Activated effector memory CD4-positive, alpha-beta T cell treated with Interleukin-2 at 50 U/mL for 16 hours (primary cell): ENCODE results near the gene SLC38A9.
"Not testable (repeated sequence)": the region's sequence is repeated elsewhere in the genome, so short reads cannot be mapped to it uniquely, and the experiment has no call there.

Experiments used
- DNase-seq: peaks from one replicate; pipeline ENCODE4 v3.0.0-alpha.2; 2020

Gene SLC38A9

DNA sequence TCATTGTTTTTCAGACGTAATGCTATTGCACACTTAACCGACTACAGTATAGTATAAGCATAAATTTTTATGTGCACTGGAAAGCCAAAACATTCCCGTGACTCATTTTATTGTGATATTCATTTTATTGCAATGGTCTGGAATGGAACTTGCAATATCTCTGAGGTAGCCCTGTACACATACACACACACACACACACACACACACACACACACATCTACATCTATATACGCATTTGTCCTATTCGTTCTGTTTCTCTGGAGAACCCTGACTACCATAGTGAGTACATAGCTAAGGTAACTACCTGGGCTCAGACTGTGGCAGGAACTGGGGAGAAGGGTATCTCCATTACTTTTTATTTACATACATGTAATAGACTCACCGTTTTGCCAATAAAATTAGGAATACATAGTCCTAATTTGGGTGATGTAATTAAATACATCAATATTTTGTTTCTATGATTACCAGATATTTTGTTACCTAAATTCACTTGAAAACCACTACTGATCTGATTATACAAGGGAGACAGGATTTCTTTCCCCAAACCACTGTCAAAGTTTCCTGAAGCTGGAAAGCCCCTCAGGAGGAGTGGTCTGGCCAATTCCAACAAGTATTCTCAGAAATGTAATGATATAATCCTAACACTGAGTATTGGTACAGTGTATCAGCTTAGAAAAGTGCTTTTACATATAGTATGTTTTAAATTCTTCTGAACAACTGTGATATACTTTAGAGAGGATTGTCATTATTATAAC, 103.4 kb downstream of the SLC38A9 start:
- no peak for DNase-seq

DNA sequence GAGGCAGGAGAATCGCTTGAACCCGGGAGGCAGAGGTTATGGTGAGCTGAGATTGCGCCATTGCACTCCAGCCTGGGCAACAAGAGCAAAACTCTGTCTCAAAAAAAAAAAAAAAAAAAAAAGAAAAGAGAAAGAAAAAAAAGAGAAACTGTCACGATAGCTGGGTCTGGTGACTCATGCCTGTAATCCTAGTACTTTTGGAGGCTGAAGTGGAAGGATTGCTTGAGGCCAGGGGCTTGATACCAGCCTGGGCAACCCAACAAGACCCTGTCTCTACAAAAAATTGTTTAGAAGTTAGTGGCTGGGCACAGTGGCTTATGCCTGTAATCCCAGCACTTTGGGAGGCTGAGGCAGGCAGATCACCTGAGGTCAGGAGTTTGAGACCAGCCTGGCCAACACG, 104.8 kb downstream of the SLC38A9 start:
- DNase-seq, result not testable (repeated sequence)

- no peak for DNase-seq
These were observed 107.5 kb downstream of the SLC38A9 start for GRCh38 chr5:55604611-55605067.

GRCh38 chr5:55603922-55604321, 108.2 kb downstream of the SLC38A9 start:
- no peak for DNase-seq

- no peak for DNase-seq
These were observed 110.5 kb downstream of the SLC38A9 start for GRCh38 chr5:55601628-55602027.

DNA sequence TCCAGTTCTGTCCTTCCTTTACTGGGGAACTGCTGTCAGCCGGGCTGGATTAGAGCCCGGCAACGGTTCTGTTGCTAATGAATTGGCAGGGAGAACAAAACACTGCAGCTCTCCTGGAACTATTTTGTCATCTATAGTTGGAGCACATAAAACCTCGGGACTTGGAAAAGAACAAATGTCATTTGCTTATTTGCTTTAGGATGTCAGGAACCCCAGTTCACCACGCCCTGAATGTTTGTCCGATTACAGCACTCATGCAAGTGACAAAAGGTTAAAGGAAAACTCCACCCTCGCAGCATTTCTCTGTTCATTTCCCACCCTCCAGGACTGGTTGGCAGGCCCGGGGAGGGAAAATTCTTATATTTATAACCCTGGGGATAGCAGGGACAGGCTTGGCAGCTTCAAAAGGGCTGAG, 110.9 kb downstream of the SLC38A9 start:
- DNase-seq, result no peak

GRCh38 chr5:55600497-55601203, 111.5 kb downstream of the SLC38A9 start:
- DNase-seq, result no peak

DNA sequence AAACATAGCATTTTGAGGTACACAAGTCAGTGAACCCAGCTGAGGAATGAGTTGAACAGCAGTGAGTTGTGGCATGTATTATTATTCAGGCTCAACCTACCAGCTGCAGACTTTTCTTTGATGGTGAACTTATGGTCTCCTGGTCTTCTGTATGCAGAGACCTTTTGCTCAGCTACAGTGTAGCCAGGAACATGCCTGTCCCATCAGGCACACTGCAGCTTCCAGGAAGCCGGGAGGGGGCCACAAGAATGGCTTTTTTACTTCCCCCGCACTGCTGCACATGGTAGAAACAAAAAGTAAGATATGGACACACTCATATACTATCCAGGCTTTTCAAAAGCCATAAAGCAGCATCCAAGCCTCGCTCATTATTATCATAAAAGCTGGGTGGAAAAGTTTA, 112.0 kb downstream of the SLC38A9 start:
- DNase-seq, result no peak

DNA sequence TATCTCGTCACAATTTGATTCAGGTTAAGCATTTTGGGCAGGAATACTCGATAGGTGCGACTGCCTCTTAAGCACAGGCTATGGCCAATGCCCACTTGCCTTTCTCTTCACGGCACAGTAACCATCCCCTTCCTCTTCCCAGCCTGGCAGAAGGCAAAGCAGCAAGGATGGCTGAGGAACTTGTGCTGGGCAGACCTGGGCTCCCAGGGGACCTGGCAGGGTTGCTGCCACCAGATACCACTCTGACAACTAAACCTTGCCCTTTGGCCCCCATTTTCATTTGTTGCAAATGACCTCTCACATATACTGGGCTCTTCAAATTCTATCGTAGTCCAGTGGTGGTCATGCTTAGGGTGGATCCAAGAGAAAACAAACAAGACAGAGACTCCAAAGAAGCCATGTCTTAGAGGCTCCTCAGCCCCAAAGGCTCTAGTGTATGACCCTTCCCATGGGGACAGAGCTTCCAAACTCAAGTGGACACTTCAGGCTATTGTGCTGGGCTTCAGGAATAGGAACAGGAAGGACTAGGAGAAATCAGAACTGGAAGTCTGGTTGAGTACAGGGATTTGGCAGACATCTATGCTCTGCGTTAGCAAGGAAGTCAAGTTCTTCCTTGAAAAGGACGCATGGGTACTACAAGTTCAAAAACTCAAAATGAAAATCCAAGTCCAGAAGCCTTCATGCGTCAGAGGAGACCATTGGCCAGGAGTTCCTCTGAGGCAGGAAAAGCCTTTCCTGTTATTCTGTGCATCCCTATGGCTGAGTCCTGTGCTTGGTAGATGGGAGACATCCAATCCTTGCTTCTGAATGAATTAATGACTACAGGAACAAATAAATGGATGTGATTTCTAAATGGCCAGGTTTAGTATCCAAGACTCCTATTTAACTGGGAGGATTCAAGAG, 112.7 kb downstream of the SLC38A9 start:
- no peak for DNase-seq

- no peak for DNase-seq
These were observed 114.8 kb downstream of the SLC38A9 start for GRCh38 chr5:55597014-55597981.

DNA sequence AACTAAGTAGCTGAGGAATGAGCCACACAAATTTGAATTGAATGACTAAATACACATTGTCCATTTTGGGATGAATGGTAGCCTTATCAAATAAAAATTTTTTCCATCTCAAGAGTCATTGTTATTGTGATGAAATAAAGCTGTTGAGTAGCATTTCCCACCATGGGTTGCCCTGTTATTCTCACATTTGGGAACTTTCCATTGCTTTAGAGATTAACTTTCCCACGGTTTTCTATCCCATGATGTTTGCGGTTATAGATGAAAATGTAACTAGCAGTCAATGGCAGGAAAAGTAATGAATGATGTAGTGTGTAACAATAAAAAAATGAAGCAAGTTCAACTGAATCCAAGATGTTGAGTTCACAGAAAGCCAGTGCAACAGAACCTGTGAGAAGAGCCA, 117.5 kb downstream of the SLC38A9 start:
- no peak for DNase-seq

DNA sequence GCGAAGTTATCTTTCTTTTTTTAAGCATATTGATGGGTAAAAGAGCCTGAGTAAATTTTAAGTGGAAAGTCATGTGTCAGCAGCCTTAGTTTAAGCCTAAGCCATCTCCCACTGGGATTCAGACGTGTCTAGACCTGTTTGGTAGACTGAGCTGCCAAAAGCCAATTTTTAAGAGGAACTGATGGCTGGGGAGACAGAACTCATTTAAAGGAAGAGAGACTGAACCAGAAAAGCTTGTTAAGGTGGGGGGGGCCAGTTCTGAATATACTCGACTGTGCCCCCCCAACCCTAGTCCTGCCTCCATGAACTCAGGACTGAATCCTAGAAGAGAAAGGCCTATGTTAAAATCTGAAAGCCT, 119.0 kb downstream of the SLC38A9 start:
- no peak for DNase-seq

GRCh38 chr5:55592388-55593114, 119.6 kb downstream of the SLC38A9 start:
- no peak for DNase-seq

GRCh38 chr5:55591686-55592085, 120.4 kb downstream of the SLC38A9 start:
- DNase-seq, result no peak

DNA sequence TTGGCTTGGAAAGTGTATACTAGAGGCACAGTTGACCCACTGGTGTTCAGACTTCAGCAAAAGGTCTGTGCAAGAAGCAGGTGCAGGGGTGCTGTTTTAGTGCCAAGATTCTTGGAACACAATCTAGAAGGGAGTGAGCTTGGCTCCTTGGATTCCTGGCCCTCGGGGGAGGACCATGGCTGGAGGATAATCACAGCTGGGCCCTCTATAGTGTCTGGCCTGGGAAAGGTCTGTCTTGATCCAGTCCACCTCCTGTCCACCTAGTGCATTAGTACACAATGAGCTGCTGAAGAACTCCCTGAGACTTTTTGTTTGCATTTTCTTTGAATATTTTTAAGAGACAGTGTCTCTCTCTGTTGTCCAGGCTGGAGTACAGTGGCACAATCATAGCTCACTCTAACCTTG, 126.9 kb downstream of the SLC38A9 start:
- DNase-seq, result no peak

GRCh38 chr5:55584398-55585205, 127.5 kb downstream of the SLC38A9 start:
- DNase-seq, result no peak

DNA sequence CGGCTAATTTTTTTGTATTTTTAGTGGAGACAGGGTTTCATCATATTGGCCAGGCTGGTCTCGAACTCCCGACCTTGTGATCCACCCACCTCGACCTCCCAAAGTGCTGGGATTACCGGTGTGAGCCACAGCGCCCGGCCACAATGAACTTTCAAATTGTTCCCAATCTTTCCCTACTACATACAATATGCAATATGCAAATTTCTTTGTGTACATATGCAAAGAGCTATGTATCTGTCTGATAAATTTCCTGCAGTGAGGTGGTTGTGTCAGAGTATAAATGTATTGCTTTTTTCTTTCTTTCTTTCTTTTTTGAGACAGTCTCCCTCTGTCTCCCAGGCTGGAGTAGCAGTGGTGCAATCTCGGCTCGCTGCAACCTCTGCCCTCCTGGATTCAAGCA, 128.5 kb downstream of the SLC38A9 start:
- no peak for DNase-seq

DNA sequence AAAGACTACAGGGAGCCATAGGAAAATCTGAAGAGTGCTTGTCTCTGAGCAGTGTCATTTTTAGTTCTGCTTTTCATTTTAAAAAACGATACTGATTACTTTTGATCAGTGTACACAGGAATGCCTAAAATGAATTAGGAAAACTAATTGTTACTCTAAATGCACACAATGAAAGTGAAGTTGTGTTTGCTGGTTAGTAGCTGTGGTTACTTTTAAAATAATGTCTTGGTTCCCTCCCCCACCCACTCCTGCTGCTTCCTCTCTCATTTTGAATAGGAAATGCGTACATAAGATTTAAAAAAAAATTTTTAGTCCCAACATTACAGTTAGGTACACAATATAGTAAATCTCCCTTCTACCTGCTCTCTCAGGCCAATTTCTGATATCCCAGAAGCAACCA, 129.9 kb downstream of the SLC38A9 start:
- DNase-seq, result no peak

- DNase-seq, result no peak
These were observed 132.1 kb downstream of the SLC38A9 start for GRCh38 chr5:55580042-55580441.

DNA sequence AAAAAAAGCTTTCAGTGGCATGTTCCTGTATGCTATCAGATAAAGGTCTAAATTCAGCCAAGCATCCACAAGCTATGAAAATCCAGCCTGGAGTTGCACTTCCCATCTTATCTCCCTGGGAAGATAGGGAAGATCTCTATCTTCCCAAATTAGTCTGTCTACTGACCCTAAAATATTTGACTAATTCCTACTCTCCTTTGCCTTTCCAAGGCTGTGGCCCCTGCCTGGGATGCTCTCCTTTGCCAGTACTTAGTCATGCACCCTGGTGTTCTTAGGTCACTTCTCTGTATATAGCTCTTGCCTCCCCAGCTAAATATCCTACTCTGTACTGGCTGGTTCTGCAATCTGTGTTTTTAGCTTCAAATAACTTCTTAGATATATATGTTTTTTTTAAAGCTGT, 133.4 kb downstream of the SLC38A9 start:
- no peak for DNase-seq
